NCI-H82 (cell line): ENCODE data around the gene LHFPL3.
"Not testable (repeated sequence)": the region's sequence is repeated elsewhere in the genome, so short reads cannot be mapped to it uniquely, and the experiment has no call there.

Source experiments
- DNase-seq: peaks from one replicate; lab custom pipeline; 2025; lab: John Stamatoyannopoulos, UW

Gene LHFPL3

GRCh38 chr7:104328296-104328969 lies at the start of gene LHFPL3:
Gene LHFPL3 (plus strand): TSS chr7:104328603.
- peak; percentile 89 for DNase-seq

GRCh38 chr7:104281685-104282084 lies 46.7 kb upstream of the LHFPL3 start:
- DNase-seq: not testable (repeated sequence)

- peak; percentile 86 for DNase-seq
Measured at GRCh38 chr7:104286839-104287238, 41.6 kb upstream of the LHFPL3 start.

GRCh38 chr7:104288137-104288536 lies 40.3 kb upstream of the LHFPL3 start:
- no peak for DNase-seq

GRCh38 chr7:104294291-104294690 lies 34.1 kb upstream of the LHFPL3 start:
- no peak for DNase-seq

GRCh38 chr7:104296266-104296665 lies 32.1 kb upstream of the LHFPL3 start:
- peak; percentile 70 for DNase-seq

- no peak for DNase-seq
Measured at GRCh38 chr7:104296900-104297299, 31.5 kb upstream of the LHFPL3 start.

GRCh38 chr7:104299323-104299722 lies 29.1 kb upstream of the LHFPL3 start:
- DNase-seq: peak; percentile 99

GRCh38 chr7:104299777-104300176 lies 28.6 kb upstream of the LHFPL3 start:
- DNase-seq: no peak

- no peak for DNase-seq
Measured at GRCh38 chr7:104306793-104307192, 21.6 kb upstream of the LHFPL3 start.

GRCh38 chr7:104317948-104318629 lies 10.3 kb upstream of the LHFPL3 start:
- no peak for DNase-seq

- DNase-seq: no peak
Measured at GRCh38 chr7:104327534-104327933, 869 bp upstream of the LHFPL3 start.

- peak; percentile 47 for DNase-seq
Measured at GRCh38 chr7:104327938-104328295, 486 bp upstream of the LHFPL3 start.

GRCh38 chr7:104328970-104329825 lies 795 bp downstream of the LHFPL3 start:
- peak; percentile 80 for DNase-seq

GRCh38 chr7:104341546-104341945 lies 13.1 kb downstream of the LHFPL3 start:
- peak; percentile 86 for DNase-seq

GRCh38 chr7:104352736-104353135 lies 24.3 kb downstream of the LHFPL3 start:
- no peak for DNase-seq

GRCh38 chr7:104357166-104357565 lies 28.8 kb downstream of the LHFPL3 start:
- no peak for DNase-seq

- DNase-seq: no peak
Measured at GRCh38 chr7:104358446-104359132, 30.2 kb downstream of the LHFPL3 start.

GRCh38 chr7:104362756-104363155 lies 34.4 kb downstream of the LHFPL3 start:
- no peak for DNase-seq

- no peak for DNase-seq
Measured at GRCh38 chr7:104363355-104363754, 35.0 kb downstream of the LHFPL3 start.

- DNase-seq: peak; percentile 38
Measured at GRCh38 chr7:104366390-104366789, 38.0 kb downstream of the LHFPL3 start.

- peak; percentile 78 for DNase-seq
Measured at GRCh38 chr7:104367926-104368325, 39.5 kb downstream of the LHFPL3 start.
